ENCODE data around the gene INTS15. TPM values are rescaled to one million over a fixed set of nuclear protein-coding genes. Genes with fewer than 3 reads are reported as not detected.

INTS15 gene
- total and polyA plus RNA-seq, 9 of the 15 experiments (the other 6 are each of a cell fraction or from before 2014, with no cell fraction given), result 0.52 to 28.9 (median 11.6) TPM

DNA sequence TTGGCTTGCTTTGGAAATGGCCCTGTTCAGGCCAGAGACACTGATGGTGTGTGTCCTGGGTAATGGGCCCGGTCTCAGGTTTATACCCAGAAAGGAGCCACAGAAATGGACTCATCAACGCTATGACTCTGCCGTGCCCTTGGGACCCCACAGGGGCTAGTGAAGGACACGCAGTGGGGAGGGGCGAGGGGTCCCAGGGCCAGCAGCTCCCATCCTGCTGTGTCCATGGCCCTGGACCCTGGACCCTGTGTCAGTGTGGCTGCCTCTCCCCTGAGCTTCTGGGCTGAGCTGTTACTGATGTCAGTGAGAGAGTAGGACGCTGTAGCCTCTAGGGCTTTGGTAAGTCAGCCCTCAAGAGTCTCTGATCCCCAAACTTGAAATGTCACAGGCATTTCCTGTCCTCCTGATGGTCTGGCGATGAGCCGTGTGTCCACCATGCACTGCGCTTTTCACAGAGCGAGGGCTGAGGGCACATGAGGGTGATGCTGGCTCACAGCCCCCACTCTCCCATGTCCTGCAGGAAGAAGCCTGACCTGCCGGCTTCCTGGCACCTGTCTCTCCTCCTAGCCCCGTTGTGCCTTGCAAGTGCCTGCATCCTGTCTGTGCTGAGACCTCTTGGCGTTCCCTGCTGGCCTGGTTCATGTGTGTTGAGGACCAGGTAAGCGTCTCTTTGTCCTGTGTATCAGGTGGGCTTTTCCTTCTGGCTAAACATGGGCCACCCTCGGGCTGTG lies 51.6 kb downstream of the INTS15 start:
- H3K36me3 ChIP-seq (ENCODE audit: control insufficient read depth, insufficient read depth, low read length), result peaks cover 73% of the 10 kb centered on the region

More for the DNA sequence above, 51.6 kb downstream of the INTS15 start:
- H3K9me3 ChIP-seq (replicated peaks; ENCODE audit: control insufficient read depth, insufficient read depth, low read depth, low read length), result peaks cover 6% of the 10 kb centered on the region; the same call in 1 of the 2 replicates
- 93% methylated on average over 14 of the region's 15 CpGs for WGBS (ENCODE audit: insufficient coverage, low coverage, missing lambda C conversion rate)
- peaks cover 2% of the 10 kb centered on the region for H3K9me1 ChIP-seq (ENCODE audit: control insufficient read depth, insufficient read depth, low read length)
- ATAC-seq, result no peak
- no peaks in the 10 kb centered on the region for H4K20me1 ChIP-seq (replicated peaks; ENCODE audit: control insufficient read depth, insufficient read depth, low read length)
- peaks cover 19 to 58% of the 10 kb centered on the region in 2 experiments; a peak in 4 of 5 replicates for H3K4me1 ChIP-seq (replicated peaks in 1 of 2; ENCODE audit: control insufficient read depth in 2 of 2, insufficient read depth in 2 of 2, low read length in 2 of 2)
- POLR2A ChIA-PET, result interaction anchor here (0.5 to 0.8 kb wide), 2 partner anchors 98 to 176 kb away, joined by 3 to 4 read pairs; no protein-coding TSS in a partner anchor
- intact Hi-C loops (cut with micrococcal nuclease), result no loop called here
- TF ChIP-seq CEBPB (tag; IDR thresholded peaks at IDR 0.05) (no peak), TBP (optimal IDR thresholded peaks at IDR 0.05; ENCODE audit: low read depth, low read length) (no peak), FIP1L1 (IDR thresholded peaks at IDR 0.05; ENCODE audit: low read depth, low read length, poor library complexity, severe bottlenecking) (no peak), NELFE (IDR thresholded peaks at IDR 0.05; ENCODE audit: insufficient read depth, insufficient read length) (no peak), TEAD2 (tag; IDR thresholded peaks at IDR 0.05) (no peak), MCM3 (IDR thresholded peaks at IDR 0.05) (no peak), NRF1 (conservative IDR thresholded peaks at IDR 0.05 in 1 of 2, IDR thresholded peaks at IDR 0.05 in 1 of 2) (no peak), ZFP1 (CRISPR knock-in tag; IDR thresholded peaks at IDR 0.05) (no peak), PTRF (tag; IDR thresholded peaks at IDR 0.05) (no peak), IRF2 (CRISPR knock-in tag; IDR thresholded peaks at IDR 0.05) (no peak), NFATC3 (IDR thresholded peaks at IDR 0.05) (no peak), NR2C2 (CRISPR knock-in tag; IDR thresholded peaks at IDR 0.05) (no peak), NR2C2 (tag; IDR thresholded peaks at IDR 0.05) (no peak), PCBP1 (IDR thresholded peaks at IDR 0.05; ENCODE audit: low read depth, low read length, poor library complexity, severe bottlenecking) (no peak), SIRT6 (IDR thresholded peaks at IDR 0.05; ENCODE audit: low read depth, low read length) (no peak)
- TF ChIP-seq, protein P1, sequence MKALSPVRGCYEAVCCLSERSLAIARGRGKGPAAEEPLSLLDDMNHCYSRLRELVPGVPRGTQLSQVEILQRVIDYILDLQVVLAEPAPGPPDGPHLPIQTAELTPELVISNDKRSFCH (CRISPR knock-in tag; IDR thresholded peaks at IDR 0.05), result no peak
- TF ChIP-seq, protein P1 (tag; IDR thresholded peaks at IDR 0.05), result no peak
- TF ChIP-seq, protein P2, sequence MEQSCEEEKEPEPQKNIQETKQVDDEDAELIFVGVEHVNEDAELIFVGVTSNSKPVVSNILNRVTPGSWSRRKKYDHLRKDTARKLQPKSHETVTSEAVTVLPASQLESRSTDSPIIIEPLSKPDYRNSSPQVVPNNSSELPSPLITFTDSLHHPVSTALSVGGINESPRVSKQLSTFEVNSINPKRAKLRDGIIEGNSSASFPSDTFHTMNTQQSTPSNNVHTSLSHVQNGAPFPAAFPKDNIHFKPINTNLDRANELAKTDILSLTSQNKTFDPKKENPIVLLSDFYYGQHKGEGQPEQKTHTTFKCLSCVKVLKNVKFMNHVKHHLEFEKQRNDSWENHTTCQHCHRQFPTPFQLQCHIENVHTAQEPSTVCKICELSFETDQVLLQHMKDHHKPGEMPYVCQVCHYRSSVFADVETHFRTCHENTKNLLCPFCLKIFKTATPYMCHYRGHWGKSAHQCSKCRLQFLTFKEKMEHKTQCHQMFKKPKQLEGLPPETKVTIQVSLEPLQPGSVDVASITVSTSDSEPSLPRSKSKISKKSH (CRISPR knock-in tag; IDR thresholded peaks at IDR 0.05), result no peak
- TF ChIP-seq, protein P3, sequence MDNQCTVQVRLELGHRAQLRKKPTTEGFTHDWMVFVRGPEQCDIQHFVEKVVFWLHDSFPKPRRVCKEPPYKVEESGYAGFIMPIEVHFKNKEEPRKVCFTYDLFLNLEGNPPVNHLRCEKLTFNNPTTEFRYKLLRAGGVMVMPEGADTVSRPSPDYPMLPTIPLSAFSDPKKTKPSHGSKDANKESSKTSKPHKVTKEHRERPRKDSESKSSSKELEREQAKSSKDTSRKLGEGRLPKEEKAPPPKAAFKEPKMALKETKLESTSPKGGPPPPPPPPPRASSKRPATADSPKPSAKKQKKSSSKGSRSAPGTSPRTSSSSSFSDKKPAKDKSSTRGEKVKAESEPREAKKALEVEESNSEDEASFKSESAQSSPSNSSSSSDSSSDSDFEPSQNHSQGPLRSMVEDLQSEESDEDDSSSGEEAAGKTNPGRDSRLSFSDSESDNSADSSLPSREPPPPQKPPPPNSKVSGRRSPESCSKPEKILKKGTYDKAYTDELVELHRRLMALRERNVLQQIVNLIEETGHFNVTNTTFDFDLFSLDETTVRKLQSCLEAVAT (IDR thresholded peaks at IDR 0.05), result no peak
- no peaks in the 10 kb centered on the region for H3K27me3 ChIP-seq (ENCODE audit: control insufficient read depth in 2 of 2, insufficient read depth in 2 of 2, low read length in 2 of 2)
- H3K9ac ChIP-seq (ENCODE audit: insufficient read depth in 1 of 2, low read depth in 2 of 2, low read length in 2 of 2), result peak overlapping the region in 1 of 2 experiments; percentile 67; a peak in 2 of 4 replicates
- CTCF ChIA-PET (ENCODE audit: low intra/inter-chr PET ratio), result no interaction called here
- in situ Hi-C loops (cut with MboI), result no loop called here
- FAIRE-seq, result no peak
- no TSS peak for BruUV-seq (replicated peaks)
- H3K4me3 ChIP-seq, result no peak overlapping the region
- DNase-seq (ENCODE audit: extremely low read depth in 1 of 4, low spot score in 3 of 4), result no peak
- H3K4me2 ChIP-seq (ENCODE audit: insufficient read depth, low read length), result no peak overlapping the region
- H2AFZ ChIP-seq (ENCODE audit: low read depth, low read length), result no peak overlapping the region
- peaks cover 56% of the 10 kb centered on the region for H3K79me2 ChIP-seq (ENCODE audit: control insufficient read depth, insufficient read depth, low read length)
- no peak overlapping the region; the same call in 2 of the 3 replicates for H3K27ac ChIP-seq (ENCODE audit: extremely low read depth, low read depth, low read length)

All from K562 (cell line).